ENCODE measurements around the gene TSC2. TPM values are rescaled to one million over a fixed set of nuclear protein-coding genes. Genes with fewer than 3 reads are reported as not detected.
A peak's percentile ranks its signal among the peaks of the same experiment; 100 is the strongest.

Gene TSC2
- total and polyA plus RNA-seq, 2 of the 13 experiments (the other 11 are each of a cell fraction or from before 2014, with no cell fraction given) = 19.6 to 40.4 TPM

GRCh38 chr16:2036200-2036966 is 11.4 kb upstream of the TSC2 start (continued):
- TF ChIP-seq HOXA3 (CRISPR knock-in tag; IDR thresholded peaks at IDR 0.05) = 0 out of 2 replicates have a peak, but pooled peaks have one; percentile 5
- no peak for TF ChIP-seq SRSF4 (IDR thresholded peaks at IDR 0.05; ENCODE audit: low read depth, low read length, poor library complexity, severe bottlenecking)
- no peak for TF ChIP-seq HMGXB3 (CRISPR knock-in tag; IDR thresholded peaks at IDR 0.05; ENCODE audit: borderline replicate concordance)
- TF ChIP-seq, protein P1, sequence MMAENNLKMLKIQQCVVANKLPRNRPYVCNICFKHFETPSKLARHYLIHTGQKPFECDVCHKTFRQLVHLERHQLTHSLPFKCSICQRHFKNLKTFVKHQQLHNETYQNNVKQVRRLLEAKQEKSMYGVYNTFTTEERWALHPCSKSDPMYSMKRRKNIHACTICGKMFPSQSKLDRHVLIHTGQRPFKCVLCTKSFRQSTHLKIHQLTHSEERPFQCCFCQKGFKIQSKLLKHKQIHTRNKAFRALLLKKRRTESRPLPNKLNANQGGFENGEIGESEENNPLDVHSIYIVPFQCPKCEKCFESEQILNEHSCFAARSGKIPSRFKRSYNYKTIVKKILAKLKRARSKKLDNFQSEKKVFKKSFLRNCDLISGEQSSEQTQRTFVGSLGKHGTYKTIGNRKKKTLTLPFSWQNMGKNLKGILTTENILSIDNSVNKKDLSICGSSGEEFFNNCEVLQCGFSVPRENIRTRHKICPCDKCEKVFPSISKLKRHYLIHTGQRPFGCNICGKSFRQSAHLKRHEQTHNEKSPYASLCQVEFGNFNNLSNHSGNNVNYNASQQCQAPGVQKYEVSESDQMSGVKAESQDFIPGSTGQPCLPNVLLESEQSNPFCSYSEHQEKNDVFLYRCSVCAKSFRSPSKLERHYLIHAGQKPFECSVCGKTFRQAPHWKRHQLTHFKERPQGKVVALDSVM (CRISPR knock-in tag; IDR thresholded peaks at IDR 0.05) = peak; percentile 8; the same call in 1 of the 2 replicates
- TF ChIP-seq, protein P2, sequence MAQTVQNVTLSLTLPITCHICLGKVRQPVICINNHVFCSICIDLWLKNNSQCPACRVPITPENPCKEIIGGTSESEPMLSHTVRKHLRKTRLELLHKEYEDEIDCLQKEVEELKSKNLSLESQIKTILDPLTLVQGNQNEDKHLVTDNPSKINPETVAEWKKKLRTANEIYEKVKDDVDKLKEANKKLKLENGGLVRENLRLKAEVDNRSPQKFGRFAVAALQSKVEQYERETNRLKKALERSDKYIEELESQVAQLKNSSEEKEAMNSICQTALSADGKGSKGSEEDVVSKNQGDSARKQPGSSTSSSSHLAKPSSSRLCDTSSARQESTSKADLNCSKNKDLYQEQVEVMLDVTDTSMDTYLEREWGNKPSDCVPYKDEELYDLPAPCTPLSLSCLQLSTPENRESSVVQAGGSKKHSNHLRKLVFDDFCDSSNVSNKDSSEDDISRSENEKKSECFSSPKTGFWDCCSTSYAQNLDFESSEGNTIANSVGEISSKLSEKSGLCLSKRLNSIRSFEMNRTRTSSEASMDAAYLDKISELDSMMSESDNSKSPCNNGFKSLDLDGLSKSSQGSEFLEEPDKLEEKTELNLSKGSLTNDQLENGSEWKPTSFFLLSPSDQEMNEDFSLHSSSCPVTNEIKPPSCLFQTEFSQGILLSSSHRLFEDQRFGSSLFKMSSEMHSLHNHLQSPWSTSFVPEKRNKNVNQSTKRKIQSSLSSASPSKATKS (CRISPR knock-in tag; IDR thresholded peaks at IDR 0.05) = no peak
- TF ChIP-seq KMT2A (CRISPR knock-in tag; IDR thresholded peaks at IDR 0.05) = no peak
- TF ChIP-seq ZNF337 (CRISPR knock-in tag; IDR thresholded peaks at IDR 0.05; ENCODE audit: borderline replicate concordance, low read depth) = no peak
- TF ChIP-seq IRX3 (CRISPR knock-in tag; IDR thresholded peaks at IDR 0.05; ENCODE audit: borderline replicate concordance, low read depth) = 0 out of 2 replicates have a peak, but pooled peaks have one; percentile 35
- TF ChIP-seq RARG (CRISPR knock-in tag; IDR thresholded peaks at IDR 0.05; ENCODE audit: low read depth) = no peak
- no peak for TF ChIP-seq KAT7 (CRISPR knock-in tag; IDR thresholded peaks at IDR 0.05; ENCODE audit: borderline replicate concordance)
- TF ChIP-seq ZNF468 (CRISPR knock-in tag; IDR thresholded peaks at IDR 0.05) = no peak; the same call in 1 of the 2 replicates
- TF ChIP-seq EED (CRISPR knock-in tag; IDR thresholded peaks at IDR 0.05) = no peak
- no peak for TF ChIP-seq ZNF724P (CRISPR knock-in tag; IDR thresholded peaks at IDR 0.05; ENCODE audit: borderline replicate concordance)
- TF ChIP-seq ZNF256 (CRISPR knock-in tag; conservative IDR thresholded peaks at IDR 0.05) = no peak
- 0 out of 2 replicates have a peak, but pooled peaks have one; percentile 22 for TF ChIP-seq ZNF546 (CRISPR knock-in tag; conservative IDR thresholded peaks at IDR 0.05)
- TF ChIP-seq ZNF30 (CRISPR knock-in tag; IDR thresholded peaks at IDR 0.05) = no peak
- TF ChIP-seq, protein P3, sequence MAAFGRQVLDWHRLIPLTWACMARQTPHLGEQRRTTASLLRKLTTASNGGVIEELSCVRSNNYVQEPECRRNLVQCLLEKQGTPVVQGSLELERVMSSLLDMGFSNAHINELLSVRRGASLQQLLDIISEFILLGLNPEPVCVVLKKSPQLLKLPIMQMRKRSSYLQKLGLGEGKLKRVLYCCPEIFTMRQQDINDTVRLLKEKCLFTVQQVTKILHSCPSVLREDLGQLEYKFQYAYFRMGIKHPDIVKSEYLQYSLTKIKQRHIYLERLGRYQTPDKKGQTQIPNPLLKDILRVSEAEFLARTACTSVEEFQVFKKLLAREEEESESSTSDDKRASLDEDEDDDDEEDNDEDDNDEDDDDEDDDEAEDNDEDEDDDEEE (CRISPR knock-in tag; IDR thresholded peaks at IDR 0.05) = no peak
- no peak for TF ChIP-seq ZNF550 (CRISPR knock-in tag; IDR thresholded peaks at IDR 0.05; ENCODE audit: borderline replicate concordance)
